ENCODE results near the gene VPS25.

VPS25 gene

GRCh38 chr17:42744806-42745617 lies 28.2 kb upstream of the VPS25 start, which contains the start of gene EZH1:
EZH1 (minus strand) TSS chr17:42745040; CDS start chr17:42728941, 16,099 bp downstream.
- peak within 1 kb of the TSS; percentile 87 for H3K27ac ChIP-seq
- peak; percentile 47; the same call in 1 of the 2 replicates for TF ChIP-seq ZFX (IDR thresholded peaks at IDR 0.05)
- TF ChIP-seq, protein P1, sequence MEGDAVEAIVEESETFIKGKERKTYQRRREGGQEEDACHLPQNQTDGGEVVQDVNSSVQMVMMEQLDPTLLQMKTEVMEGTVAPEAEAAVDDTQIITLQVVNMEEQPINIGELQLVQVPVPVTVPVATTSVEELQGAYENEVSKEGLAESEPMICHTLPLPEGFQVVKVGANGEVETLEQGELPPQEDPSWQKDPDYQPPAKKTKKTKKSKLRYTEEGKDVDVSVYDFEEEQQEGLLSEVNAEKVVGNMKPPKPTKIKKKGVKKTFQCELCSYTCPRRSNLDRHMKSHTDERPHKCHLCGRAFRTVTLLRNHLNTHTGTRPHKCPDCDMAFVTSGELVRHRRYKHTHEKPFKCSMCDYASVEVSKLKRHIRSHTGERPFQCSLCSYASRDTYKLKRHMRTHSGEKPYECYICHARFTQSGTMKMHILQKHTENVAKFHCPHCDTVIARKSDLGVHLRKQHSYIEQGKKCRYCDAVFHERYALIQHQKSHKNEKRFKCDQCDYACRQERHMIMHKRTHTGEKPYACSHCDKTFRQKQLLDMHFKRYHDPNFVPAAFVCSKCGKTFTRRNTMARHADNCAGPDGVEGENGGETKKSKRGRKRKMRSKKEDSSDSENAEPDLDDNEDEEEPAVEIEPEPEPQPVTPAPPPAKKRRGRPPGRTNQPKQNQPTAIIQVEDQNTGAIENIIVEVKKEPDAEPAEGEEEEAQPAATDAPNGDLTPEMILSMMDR (conservative IDR thresholded peaks at IDR 0.05), result no peak

DNA sequence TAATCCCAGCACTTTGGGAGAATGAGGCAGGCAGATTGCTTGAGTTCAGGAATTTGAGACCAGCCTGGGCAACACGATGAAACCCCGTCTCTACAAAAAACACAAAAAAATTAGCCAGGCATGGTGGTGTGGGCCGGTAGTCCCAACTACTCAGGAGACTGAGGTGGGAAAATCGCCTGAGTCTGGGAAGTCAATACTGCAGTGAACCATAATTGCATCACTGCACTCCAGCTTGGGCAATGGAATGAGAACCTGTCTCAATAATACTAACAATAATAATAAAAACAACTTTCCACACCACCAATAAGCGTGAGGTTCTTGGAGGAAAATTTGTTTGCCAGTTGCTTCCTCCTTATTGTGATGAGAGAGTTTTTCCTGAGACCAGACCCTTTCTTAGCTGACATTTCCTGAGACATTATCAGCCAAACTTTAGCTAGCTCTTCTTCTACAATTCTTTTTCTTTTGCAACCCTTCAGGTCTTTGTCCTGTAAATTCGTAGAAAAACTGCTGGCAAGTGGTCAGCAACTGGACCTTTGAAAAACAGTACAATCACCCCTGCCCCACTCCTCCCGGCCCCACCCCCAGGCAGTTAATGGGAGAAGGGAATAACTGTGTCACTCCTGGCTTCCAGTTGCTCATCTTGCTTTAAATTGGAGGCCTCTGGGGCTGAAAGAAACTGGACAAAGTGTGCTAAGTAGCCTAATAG lies 24.9 kb upstream of the VPS25 start:
- TF ChIP-seq, protein P1 (conservative IDR thresholded peaks at IDR 0.05), result no peak
- no peak for TF ChIP-seq ZFX (IDR thresholded peaks at IDR 0.05)
- peak overlapping the region; percentile 67 for H3K27ac ChIP-seq

DNA sequence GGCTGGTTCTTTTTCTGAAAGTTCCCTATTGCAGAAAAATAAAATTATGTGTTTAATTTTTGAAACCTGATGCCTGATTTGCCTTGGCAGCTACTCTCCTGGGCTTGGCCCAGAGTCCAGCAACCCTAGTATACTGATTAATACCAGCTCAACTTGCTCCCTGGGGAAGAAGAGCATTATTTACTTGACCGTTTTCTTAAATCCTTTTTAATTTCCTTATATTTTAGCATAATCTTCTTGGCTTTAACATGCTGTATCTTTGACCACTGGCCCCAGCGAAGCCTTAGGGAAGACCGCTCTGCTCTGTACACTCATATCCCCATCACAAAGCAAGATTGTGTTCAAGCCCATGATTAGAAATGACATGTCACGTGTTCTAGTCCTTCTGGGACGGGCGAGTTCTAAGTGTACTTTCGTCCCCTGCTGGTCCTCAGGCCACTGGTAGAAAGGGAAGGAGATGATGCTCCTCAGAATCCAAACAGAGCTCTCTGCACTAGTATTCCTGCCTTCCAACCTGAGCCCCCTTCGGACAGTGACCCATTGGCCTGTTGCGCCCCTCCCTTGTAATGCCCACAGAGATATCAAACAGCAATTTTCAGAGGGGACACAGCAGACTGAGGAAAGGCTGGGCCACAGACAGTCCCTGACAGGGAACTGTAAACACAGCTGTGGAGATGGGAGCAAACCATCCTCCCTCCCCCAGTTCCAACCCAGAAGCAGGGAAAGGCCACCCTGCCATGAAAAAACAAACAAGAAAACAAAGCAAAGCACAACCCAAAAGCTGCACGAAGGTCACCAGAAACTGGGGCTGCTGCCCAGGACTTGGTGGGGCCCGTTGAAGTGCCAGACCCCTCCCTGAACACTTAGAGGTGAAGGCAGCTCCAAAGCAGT lies 24.1 kb upstream of the VPS25 start:
- TF ChIP-seq ZFX (IDR thresholded peaks at IDR 0.05), result no peak
- TF ChIP-seq, protein P1 (conservative IDR thresholded peaks at IDR 0.05), result no peak
- H3K27ac ChIP-seq, result peak overlapping the region; percentile 67

DNA sequence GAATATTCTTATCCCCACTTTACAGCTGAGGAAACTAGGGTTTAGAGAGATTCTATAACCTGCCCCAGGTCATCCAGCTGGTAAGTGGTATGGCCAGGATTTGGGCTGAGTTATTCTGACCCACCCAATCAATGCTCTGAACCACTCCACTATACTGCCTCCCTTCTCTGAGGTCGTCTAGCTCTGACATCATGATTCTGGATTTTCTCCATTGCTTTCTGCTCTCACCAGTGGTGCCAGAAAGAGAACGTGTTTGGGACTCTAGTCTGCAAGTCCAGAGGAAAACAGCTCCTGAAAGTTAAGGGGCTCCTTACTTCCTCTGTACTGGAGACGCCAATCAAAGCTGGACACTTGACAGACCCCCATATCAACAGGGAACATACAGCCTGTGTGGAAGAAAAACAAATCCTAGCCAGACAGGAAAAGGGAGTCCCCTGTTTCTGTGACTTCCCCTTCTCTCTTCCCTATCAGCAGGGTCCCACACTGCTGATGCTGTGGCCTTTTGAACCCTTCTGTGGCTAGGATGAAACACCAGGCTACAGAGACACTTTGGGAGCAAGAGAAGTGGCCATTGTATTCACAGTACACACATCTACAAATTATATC lies 22.4 kb upstream of the VPS25 start:
- TF ChIP-seq, protein P1 (conservative IDR thresholded peaks at IDR 0.05), result no peak
- TF ChIP-seq ZFX (IDR thresholded peaks at IDR 0.05), result no peak
- H3K27ac ChIP-seq, result peak overlapping the region; percentile 67; the same call in 1 of the 2 replicates

DNA sequence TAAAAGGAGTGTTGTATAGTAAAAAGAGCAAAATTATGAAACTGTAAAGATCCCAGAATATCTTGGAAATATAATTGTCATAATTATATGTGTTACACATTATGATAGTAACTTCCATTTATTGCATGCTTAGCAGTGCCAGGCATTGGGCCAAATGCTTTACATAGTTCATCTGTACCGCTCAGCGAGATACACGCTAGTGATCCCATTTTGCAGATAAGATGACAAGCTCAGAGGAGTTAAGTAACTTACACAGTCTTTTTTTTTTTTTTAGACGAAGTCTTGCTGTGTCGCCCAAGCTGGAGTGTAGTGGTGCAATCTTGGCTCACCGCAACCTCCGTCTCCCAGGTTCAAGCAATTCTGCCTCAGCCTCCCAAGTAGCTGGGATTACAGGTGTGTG lies 21.6 kb upstream of the VPS25 start:
- no peak overlapping the region for H3K27ac ChIP-seq
- TF ChIP-seq, protein P1 (conservative IDR thresholded peaks at IDR 0.05), result no peak
- no peak for TF ChIP-seq ZFX (IDR thresholded peaks at IDR 0.05)

DNA sequence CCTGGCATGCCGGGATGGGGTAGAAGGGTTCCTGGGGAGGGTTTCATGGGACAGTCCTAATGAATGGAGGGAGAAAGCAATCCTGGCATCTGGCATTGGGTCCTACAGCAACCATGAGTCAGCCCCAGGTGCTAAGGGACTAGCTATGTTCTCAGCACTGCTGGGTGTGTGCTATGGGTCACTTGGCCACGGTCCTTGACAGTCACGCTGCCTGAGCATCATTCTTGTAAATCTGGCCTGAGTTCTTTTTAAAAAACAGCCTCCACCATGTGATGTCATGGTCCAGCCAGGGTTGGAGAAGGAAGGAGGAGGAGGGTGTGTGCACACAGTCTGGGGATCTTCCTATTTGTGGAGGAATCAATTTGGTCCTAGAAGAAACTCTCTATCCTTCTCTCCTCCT lies 18.5 kb upstream of the VPS25 start:
- H3K27ac ChIP-seq, result no peak overlapping the region
- TF ChIP-seq ZFX (IDR thresholded peaks at IDR 0.05), result no peak
- TF ChIP-seq, protein P1 (conservative IDR thresholded peaks at IDR 0.05), result no peak
